NCI-H226 (cell line): ENCODE measurements around the gene ZNF320.
"Not testable (repeated sequence)": the region's sequence is repeated elsewhere in the genome, so short reads cannot be mapped to it uniquely, and the experiment has no call there.

Source experiments
- DNase-seq: peaks from one replicate; pipeline ENCODE4 v3.0.0-alpha.2; 2015

The ZNF320 gene

DNA sequence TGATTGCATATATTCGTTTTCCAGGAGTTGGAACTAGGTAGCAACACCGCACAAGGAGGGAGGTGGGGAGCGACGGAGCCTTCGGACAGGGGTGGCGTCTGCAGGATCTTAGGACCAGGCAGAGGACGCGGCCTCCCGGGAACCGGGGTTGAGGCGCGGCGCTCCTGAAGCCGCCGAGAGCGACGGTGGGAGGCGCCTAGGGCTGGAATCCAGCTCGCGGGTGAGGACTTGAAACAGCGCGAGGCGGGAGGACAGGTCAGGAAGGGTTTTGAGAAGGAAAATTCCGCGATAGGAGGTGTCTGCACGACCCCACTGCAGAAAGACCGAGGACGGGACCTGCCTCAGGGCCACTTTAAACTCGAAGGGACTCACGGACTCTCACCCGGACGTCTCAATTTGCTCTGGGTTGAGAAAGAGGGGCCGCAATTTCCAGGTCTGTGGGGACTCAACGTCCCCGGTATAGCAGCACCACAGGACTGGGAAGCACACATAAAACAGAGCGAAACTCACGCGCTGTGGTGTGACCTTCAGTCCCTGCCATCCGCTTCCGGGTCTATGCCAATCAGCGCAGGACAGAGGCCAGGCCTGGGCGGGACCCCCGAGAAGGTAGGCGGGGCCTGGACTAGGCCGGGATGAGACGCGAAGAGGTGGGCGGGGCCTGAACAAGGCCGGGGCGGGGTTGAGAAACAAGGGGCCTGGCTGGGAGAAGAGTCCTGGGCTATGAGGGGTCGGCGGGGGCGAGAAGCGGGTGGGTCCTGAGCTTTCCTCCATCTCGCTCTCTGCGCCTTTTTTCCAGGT is at the start of gene ZNF320:
ZNF320 (minus strand) TSS at position 498 of the 798 bp plus-strand sequence. CDS start 7,380 bp downstream, outside the sequence.
- peak; percentile 89 for DNase-seq

DNA sequence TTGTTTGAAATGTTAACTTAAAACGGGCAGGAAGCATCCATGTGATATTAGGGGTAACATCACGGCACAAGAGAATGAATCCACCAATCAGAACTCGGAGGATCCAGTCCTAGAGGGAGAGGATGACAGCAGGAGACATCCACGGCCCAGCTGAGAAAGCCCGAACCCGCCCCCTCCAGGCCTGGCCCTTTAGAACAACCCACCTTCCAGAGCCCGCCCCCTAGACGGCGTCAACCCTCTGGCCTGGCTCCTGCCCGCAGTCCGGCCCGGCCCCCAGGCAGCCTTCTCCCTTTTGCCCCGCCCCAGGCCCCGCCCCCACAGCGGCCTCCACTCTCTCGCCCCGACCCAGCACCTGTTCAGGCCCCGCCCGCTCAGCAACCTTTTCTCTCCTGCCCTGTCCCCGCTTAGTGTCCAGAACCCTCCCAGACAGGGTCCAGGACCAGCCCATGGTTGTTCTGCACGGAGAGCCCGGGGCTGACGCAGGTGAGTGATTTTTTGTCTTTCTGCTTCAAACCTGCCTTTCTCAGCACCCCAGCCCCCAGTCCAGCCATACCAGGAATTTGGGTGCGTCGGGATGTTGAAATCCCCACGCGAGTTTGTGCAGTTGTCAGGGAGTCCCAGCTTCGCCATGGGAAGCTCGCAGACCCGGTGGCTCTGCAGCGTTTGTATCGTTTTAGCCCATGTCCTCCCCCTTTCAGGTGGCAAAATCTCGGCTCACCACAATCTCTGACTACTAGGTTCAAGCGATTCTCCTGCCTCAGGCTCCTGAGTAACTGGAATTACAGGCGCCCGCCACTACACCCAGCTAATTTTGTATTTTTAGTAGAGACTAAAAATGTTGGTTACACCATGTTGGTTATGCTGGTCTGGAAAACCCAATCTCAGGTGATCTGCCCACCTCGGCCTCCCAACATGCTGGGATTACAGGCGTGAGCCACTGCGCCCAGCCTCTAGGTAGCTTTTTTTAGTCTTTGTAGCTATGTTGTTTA is 49.2 kb upstream of the ZNF320 start:
- DNase-seq, result peak; percentile 22

- DNase-seq, result no peak
Observed at GRCh38 chr19:52945652-52946321, 48.4 kb upstream of the ZNF320 start.

- DNase-seq, result not testable (repeated sequence)
Observed at GRCh38 chr19:52944703-52945493, 47.5 kb upstream of the ZNF320 start.

DNA sequence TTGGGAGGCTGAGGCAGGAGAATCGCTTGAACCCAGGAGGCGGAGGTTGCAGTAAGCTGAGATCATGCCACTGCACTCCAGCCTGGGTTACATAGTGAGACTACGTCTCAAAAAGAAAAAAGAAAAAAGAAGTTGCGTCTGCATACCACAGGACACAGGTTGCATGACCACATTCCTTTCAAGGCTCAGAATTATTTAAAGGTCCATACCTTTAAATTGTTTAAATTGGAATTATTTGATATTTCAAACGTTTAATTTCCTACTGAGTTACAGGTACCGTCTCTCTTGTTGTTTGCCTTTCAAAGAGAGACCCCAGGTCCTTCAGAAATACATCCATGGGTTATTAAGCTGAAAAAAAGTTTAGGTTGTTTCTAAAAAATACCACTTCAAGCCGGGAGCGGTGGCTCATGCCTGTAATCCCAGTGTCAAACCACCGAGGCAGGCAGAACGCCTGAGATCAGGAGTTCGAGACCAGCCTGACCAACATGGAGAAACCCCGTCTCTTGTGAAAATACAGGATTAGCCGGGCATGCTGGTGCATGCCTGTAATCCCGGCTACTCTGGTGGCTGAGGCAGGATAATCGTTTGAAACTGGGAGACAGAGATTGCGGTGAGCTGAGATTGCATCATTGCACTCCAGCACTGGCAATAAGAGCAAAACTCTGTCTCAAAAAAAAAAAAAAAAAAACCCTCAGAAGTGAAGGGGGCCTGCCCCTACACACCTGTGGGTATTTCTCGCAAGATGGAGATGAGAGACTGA is 46.6 kb upstream of the ZNF320 start:
- DNase-seq, result no peak

GRCh38 chr19:52943134-52943883 is 45.9 kb upstream of the ZNF320 start:
- DNase-seq, result no peak

DNA sequence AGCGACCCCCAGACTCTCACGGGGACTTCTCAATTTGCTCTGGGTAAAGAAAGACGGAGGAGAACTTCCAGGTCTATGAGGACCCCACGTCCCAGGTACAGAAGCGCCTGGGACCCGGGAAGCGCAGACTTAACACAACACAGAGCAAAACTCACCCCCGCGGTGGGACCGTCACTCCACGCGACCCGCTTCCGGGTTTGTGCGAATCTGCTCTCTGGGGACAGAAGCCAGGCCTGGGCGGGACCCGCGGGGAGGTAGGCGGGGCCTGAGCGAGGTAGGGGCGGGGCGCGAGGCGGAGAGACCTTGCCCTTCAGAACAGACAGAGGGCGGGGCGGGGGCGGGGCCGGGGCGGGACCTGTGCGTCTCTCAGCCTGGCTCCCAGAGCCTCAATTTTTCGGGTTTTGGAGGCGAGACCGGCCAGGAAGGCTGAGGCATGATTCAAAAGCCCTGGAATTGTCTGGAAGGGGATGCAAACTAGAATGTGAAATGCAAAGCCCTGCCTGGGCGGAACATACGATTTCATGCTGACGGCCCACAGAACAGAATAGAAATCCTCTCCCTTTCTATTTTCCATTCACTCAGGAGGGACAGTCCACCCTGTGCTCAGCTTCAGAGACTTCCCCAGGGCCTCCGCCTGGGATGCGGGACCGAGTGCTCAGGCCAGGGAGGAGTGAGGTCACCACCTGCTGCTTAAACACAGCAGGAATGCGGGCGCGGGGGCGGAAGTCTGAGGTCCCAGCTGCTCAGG is 45.1 kb upstream of the ZNF320 start:
- peak; percentile 76 for DNase-seq

- DNase-seq, result no peak
Observed at GRCh38 chr19:52941941-52942385, 44.5 kb upstream of the ZNF320 start.

DNA sequence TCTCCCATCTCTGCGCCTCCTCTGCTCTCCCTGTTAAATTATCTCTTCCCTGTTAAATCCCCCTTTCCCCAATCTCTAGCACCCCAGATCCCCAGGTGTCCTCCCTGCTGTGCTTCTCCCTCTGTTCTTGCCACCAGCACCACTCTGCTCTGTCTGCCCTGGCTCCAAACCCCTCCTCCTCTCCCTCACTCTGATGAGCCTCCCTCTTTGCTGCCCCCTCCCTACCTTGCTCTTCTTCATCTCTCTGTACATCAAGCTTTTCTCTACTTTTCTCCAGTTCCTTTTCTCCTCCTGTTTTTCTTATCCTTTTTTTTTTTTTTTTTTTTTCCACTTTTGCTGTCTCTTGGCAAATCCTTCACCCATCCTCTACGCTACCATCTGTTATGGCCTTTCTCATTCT is 44.1 kb upstream of the ZNF320 start:
- not testable (repeated sequence) for DNase-seq

- not testable (repeated sequence) for DNase-seq
Observed at GRCh38 chr19:52940905-52941304, 43.5 kb upstream of the ZNF320 start.

DNA sequence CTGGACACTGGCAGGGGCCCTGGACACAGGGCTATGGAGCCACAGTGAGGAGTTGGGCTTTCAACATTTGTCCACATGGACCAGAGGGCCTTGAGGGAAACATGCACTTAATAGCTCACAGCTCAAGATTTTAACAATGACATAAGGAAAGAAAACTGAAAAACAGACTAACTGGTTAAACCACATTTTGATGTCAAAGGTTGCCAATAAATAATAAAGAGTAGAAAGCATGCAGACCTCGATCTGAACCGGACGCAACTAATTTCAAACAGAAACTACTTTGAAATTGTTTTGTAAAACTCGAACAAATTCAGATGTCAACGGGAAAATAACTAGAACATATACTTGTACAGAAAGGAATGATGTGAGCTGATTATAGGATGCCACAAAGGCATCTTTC is 41.3 kb upstream of the ZNF320 start:
- DNase-seq, result no peak

GRCh38 chr19:52936954-52937325 is 39.5 kb upstream of the ZNF320 start:
- DNase-seq, result no peak

- no peak for DNase-seq
Observed at GRCh38 chr19:52936151-52936953, 38.9 kb upstream of the ZNF320 start.

- peak; percentile 59 for DNase-seq
Observed at GRCh38 chr19:52935434-52935833, 38.0 kb upstream of the ZNF320 start.

GRCh38 chr19:52924641-52925040 is 27.2 kb upstream of the ZNF320 start:
- DNase-seq, result not testable (repeated sequence)

GRCh38 chr19:52923778-52924593 is 26.6 kb upstream of the ZNF320 start:
- peak; percentile 7 for DNase-seq

- peak; percentile 75 for DNase-seq
Observed at GRCh38 chr19:52922841-52923777, 25.7 kb upstream of the ZNF320 start, which contains the start of gene ZNF888. ZNF888 (minus strand) TSS chr19:52923428; CDS start chr19:52917873, 5,555 bp downstream.
